GM19193 (cell line): ENCODE measurements around the gene MMP24.

Experiments
- POLR2A ChIP-seq: IDR thresholded peaks from 4 replicates; pipeline ENCODE4 v1.6.1; 2011; ENCODE audit not compliant: insufficient read depth, insufficient read length; ENCODE audit errors: extremely low read depth

Gene MMP24

DNA sequence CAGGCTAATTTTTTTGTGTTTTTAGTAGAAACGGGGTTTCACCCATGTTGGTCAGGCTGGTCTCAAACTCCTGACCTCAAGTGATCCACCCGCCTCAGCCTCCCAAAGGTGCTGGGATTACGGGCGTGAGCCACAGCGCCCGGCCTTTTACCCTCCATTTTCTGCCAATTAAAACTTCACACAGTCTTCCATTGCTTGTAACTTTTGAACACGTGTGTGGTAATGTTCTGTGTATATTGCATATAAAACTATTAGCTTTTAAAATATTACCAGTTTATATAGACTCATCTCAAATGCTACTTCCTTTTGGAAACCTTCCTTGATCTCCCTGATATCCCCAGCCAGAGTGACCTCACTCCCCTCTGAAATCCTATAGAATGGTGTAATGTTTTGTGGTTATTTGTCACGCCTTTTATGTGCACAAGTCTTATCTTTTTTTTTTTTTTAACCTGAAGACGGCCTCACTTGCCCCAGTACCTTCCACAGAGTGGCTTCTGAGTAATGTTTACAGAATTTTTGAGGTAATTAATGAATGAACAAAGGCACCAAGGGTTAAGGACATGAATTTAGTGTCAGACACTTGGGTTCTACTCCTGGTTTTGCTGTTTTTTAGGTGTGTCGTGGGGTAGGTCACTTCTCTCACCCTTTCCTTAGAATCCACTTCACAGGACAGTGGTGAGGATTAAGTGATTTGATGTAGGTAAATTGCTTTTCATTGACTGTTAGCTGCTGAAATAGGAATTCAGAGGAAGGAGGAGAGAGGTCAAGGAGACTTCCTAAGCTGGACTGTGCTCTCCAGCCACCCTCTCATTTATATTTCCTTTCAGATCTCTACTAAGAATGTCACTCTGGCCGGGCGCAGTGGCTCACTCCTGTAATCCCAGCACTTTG is 11.2 kb upstream of the MMP24 start:
- no peak for TF ChIP-seq POLR2A

DNA sequence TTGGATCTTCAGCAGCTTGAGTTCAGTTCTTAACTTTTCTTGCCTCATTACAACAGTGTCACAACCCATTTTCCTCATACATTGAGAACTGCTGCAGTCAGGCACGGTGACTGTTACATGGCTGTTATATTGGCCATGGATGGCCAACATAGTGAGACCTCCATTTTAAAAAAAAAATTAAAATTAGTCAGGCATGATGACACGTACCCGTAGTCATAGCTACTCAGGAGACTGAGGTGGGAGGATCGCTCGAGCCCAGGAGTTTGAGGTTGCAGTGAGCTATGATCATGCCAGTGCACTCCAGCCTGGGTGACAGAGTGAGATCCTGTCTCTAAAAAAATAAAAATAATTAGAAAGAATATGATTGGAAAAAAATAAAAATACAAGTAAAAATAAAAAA is 9.9 kb upstream of the MMP24 start:
- TF ChIP-seq POLR2A: no peak

DNA sequence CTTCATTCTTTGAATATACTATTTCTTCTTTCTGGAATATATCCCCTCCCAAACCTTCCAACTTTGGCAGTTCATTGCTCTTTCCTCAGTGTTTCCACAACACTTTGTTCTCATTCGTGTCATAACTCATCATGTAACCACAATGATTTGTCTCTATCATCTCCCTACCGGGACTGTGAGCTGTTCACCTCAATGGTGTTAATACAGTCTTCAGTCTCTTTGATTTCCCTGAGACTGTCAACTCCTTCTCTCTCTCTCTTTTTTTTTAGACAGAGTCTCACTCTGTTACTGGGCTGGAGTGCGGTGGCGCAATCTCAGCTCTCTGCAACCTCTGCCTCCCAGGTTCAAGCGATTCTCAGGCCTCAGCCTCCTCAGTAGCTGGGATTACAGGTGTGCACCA is 2.5 kb upstream of the MMP24 start:
- no peak for TF ChIP-seq POLR2A

- TF ChIP-seq POLR2A: no peak
Measured at GRCh38 chr20:35224536-35224935, 2.0 kb upstream of the MMP24 start.

- TF ChIP-seq POLR2A: no peak
Measured at GRCh38 chr20:35225319-35226125, 968 bp upstream of the MMP24 start.

DNA sequence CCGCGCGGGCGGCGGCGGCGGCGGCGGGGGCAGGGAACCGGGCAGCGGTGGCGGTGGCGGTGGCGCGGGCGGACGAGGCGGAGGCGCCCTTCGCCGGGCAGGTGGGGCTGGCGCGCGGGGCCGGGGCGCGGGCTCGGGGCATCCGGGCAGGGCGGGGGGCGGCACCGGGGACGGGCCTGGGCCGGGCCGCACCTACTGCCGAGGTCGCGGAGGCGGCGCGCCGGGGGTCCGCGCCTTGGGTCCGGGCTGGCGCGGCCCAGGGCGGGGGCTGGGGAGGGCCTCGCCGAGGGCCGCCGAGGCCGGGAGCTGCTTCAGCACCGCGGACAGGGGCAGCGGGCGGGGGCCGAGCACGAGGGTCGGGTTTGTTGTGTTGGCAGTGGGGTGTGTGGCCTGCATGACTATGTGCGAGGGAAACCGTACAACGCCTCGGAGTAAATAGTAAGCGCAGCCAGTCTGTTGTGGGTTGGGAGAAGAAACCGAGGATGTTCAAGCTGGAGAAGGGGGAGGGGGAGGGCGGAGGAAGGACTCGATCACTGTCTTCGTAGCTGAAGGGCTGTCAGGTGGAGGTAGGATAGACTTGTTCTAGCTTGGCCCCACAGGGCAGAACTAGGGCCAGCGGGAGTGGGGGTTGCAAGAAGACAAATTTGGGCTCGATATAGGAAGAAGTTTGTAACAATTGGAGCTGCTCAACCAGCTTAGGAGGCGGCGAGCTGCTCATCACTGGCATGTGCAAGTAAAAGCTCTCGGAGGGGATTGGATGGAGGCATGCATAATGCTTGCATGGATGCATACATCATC is 593 bp downstream of the MMP24 start:
- TF ChIP-seq POLR2A: no peak

DNA sequence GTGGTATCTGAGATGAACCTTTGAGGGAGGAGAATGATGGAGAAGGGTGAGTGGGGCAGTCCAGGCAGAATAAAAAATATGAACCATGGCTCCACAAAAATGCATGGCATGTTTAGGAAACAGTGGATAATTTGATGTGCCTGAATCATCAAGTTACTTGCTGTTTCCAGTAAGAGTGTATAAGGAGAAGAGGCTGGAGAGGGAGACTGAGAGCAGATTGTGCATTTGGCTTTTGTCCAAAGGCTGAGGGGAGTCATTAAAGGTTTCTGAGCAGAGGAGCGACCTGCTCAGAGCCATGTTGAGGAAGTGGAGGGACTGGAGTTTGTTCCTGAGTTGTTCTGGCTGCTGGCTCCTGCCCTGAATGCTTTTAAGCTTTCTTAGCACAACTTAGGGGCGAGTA is 6.1 kb downstream of the MMP24 start:
- no peak for TF ChIP-seq POLR2A

DNA sequence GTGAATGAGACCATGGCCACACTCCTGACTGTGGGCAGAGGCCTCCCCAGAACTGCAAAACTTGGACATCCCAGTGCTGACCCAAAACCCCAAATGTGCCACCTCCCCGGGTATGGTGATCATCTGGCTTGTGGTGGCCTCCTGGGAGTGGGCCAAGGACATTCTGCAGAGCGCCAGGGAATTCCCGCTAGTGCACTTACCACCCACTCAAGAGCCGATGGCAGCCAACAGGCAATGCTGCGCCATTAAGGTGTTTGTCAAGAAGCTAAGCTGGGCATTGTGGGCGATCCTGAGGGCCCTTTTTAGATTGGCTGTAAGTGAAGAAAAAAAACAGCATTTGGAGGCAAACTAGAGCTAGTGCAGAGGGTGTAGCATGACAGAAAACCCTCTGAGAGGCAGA is 9.4 kb downstream of the MMP24 start:
- TF ChIP-seq POLR2A: no peak

- no peak for TF ChIP-seq POLR2A
Measured at GRCh38 chr20:35237486-35237885, 11.0 kb downstream of the MMP24 start.

DNA sequence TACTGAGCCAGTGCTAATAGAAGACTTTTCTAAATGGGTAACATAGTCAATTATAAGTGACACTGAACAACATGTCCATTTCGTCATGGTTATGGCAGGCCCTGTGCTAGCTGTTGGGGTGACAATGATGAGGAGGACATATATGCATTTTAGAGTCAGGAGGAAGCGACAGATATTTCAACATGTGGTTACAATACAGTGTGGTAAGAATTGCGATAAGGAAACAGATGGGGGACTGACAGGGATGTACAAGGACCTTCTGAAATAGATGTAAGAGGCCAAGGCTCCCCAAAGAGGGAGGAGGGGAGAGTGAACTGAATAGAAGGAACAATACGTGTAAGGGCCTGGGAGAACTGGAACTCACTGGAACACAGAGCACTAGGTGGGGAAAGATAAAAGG is 11.7 kb downstream of the MMP24 start:
- TF ChIP-seq POLR2A: no peak

GRCh38 chr20:35238735-35239134 is 12.2 kb downstream of the MMP24 start:
- TF ChIP-seq POLR2A: no peak

- no peak for TF ChIP-seq POLR2A
Measured at GRCh38 chr20:35240083-35240810, 13.8 kb downstream of the MMP24 start.

- no peak for TF ChIP-seq POLR2A
Measured at GRCh38 chr20:35240811-35241293, 14.4 kb downstream of the MMP24 start.

- TF ChIP-seq POLR2A: no peak
Measured at GRCh38 chr20:35243317-35243716, 16.8 kb downstream of the MMP24 start.
